Measurements from ENCODE around the gene LAD1. TPM values are rescaled to one million over a fixed set of nuclear protein-coding genes. Genes with fewer than 3 reads are reported as not detected.

Gene LAD1
- total and polyA plus RNA-seq, 2 of the 13 experiments (the other 11 are each of a cell fraction or from before 2014, with no cell fraction given): 10.8 to 65.6 TPM

DNA sequence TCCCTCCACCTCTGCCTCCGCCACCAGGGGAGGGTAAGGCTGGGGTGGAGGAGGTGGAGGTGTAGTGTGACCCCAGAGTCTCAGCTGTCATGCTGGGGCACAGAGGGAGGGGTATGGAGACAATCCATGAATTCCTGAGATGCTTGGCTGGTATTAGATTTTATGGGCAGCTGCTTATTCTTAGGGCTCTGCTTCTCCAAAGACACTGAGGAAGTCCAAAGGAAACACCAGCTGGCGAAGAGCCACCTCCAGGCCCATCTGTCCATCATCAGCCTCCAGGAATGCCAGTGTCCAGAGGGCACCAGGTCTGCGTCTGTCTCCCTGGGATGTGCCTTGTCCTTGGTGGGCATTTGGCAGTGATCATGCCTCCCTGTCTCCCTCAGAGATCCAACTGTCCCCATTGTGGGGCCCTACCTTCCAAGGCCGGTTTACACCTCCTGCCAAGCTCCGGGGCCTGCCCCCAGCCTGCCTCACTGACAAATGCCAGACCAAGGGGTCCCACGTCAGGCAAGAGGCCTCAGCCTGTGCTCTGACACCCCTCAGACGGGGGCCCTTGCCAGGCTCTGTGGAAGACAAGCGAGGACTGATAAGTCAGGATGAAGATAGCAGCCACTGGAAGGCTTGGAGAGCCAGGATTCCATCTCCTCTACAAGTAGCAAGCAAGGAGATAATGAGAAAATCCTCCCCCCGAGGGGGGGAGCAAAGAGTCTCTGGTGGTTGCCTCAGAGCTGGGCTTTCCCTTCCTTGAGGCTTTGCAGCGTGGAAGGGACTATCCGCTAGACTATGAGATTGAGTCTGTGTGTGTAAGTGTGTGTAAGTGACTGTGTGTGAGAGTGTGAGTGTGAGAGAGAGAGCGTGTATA, 20.9 kb upstream of the LAD1 start (continued):
- no peak for TF ChIP-seq ZNF839 (CRISPR knock-in tag; IDR thresholded peaks at IDR 0.05; ENCODE audit: borderline replicate concordance)
- no peak for TF ChIP-seq MED13 (CRISPR knock-in tag; IDR thresholded peaks at IDR 0.05)
- TF ChIP-seq, protein P1, sequence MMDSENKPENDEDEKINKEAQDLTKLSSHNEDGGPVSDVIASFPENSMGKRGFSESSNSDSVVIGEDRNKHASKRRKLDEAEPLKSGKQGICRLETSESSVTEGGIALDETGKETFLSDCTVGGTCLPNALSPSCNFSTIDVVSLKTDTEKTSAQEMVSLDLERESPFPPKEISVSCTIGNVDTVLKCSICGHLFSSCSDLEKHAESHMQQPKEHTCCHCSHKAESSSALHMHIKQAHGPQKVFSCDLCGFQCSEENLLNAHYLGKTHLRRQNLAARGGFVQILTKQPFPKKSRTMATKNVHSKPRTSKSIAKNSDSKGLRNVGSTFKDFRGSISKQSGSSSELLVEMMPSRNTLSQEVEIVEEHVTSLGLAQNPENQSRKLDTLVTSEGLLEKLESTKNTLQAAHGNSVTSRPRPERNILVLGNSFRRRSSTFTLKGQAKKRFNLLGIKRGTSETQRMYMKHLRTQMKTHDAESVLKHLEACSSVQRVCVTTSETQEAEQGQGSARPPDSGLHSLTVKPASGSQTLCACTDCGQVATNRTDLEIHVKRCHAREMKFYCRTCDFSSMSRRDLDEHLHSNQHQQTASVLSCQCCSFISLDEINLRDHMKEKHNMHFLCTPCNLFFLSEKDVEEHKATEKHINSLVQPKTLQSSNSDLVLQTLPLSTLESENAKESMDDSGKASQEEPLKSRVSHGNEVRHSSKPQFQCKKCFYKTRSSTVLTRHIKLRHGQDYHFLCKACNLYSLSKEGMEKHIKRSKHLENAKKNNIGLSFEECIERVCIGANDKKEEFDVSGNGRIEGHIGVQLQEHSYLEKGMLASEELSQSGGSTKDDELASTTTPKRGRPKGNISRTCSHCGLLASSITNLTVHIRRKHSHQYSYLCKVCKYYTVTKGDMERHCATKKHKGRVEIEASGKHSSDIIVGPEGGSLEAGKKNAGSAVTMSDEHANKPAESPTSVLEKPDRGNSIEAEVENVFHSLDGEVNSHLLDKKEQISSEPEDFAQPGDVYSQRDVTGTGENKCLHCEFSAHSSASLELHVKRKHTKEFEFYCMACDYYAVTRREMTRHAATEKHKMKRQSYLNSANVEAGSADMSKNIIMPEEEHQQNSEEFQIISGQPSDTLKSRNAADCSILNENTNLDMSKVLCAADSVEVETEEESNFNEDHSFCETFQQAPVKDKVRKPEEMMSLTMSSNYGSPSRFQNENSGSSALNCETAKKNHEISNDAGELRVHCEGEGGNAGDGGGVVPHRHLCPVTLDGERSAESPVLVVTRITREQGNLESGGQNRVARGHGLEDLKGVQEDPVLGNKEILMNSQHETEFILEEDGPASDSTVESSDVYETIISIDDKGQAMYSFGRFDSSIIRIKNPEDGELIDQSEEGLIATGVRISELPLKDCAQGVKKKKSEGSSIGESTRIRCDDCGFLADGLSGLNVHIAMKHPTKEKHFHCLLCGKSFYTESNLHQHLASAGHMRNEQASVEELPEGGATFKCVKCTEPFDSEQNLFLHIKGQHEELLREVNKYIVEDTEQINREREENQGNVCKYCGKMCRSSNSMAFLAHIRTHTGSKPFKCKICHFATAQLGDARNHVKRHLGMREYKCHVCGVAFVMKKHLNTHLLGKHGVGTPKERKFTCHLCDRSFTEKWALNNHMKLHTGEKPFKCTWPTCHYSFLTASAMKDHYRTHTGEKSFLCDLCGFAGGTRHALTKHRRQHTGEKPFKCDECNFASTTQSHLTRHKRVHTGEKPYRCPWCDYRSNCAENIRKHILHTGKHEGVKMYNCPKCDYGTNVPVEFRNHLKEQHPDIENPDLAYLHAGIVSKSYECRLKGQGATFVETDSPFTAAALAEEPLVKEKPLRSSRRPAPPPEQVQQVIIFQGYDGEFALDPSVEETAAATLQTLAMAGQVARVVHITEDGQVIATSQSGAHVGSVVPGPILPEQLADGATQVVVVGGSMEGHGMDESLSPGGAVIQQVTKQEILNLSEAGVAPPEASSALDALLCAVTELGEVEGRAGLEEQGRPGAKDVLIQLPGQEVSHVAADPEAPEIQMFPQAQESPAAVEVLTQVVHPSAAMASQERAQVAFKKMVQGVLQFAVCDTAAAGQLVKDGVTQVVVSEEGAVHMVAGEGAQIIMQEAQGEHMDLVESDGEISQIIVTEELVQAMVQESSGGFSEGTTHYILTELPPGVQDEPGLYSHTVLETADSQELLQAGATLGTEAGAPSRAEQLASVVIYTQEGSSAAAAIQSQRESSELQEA (CRISPR knock-in tag; IDR thresholded peaks at IDR 0.05; ENCODE audit: not compliant biosample characterization): no peak
- no peak for TF ChIP-seq RAD21 (CRISPR knock-in tag; IDR thresholded peaks at IDR 0.05)
- no peak for TF ChIP-seq SP4 (CRISPR knock-in tag; IDR thresholded peaks at IDR 0.05)
- no peak for TF ChIP-seq MED8 (CRISPR knock-in tag; IDR thresholded peaks at IDR 0.05; ENCODE audit: insufficient replicate concordance)
- TF ChIP-seq ZNF589 (CRISPR knock-in tag; conservative IDR thresholded peaks at IDR 0.05): no peak
- TF ChIP-seq ZNF124 (CRISPR knock-in tag; IDR thresholded peaks at IDR 0.05): no peak
- no peak for TF ChIP-seq TOE1 (CRISPR knock-in tag; IDR thresholded peaks at IDR 0.05)
- no peak for TF ChIP-seq MBD4 (IDR thresholded peaks at IDR 0.05; ENCODE audit: borderline replicate concordance, low read length)
- no peak for TF ChIP-seq MAF1 (CRISPR knock-in tag; IDR thresholded peaks at IDR 0.05; ENCODE audit: borderline replicate concordance)
- TF ChIP-seq CREB1 (IDR thresholded peaks at IDR 0.05): no peak
- no peak for TF ChIP-seq CREB1 (CRISPR knock-in tag; IDR thresholded peaks at IDR 0.05)
- TF ChIP-seq, protein P2, sequence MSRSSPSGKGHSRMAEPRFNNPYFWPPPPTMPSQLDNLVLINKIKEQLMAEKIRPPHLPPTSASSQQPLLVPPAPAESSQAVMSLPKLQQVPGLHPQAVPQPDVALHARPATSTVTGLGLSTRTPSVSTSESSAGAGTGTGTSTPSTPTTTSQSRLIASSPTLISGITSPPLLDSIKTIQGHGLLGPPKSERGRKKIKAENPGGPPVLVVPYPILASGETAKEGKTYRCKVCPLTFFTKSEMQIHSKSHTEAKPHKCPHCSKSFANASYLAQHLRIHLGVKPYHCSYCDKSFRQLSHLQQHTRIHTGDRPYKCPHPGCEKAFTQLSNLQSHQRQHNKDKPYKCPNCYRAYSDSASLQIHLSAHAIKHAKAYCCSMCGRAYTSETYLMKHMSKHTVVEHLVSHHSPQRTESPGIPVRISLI (CRISPR knock-in tag; IDR thresholded peaks at IDR 0.05; ENCODE audit: borderline replicate concordance): no peak

All from HepG2 (cell line).